ENCODE data around the gene PRPF19. TPM values are rescaled to one million over a fixed set of nuclear protein-coding genes. Genes with fewer than 3 reads are reported as not detected.

Gene PRPF19
- total RNA-seq, 1 experiment from 2014 or later = 79.3 TPM

GRCh38 chr11:60855726-60856633 lies 50.4 kb downstream of the PRPF19 start, which contains the start of gene PTGDR2:
PTGDR2 (minus strand) TSS chr11:60855950; CDS start chr11:60853722, 2,228 bp downstream.
- in situ Hi-C loops (cut with HindIII; ENCODE audit: low pct_unique_long_range_greater_than_20kb, low sequenced_read_pairs) = no loop called here
- no peak for DNase-seq (ENCODE audit: low read depth)

- in situ Hi-C loops (cut with HindIII; ENCODE audit: low pct_unique_long_range_greater_than_20kb, low sequenced_read_pairs) = no loop called here
These were observed 51.3 kb downstream of the PRPF19 start for GRCh38 chr11:60854847-60855725.

GRCh38 chr11:60854140-60854846 lies 52.1 kb downstream of the PRPF19 start:
- no peak for DNase-seq (ENCODE audit: low read depth)
- in situ Hi-C loops (cut with HindIII; ENCODE audit: low pct_unique_long_range_greater_than_20kb, low sequenced_read_pairs) = no loop called here

More at GRCh38 chr11:60854847-60855725, 51.3 kb downstream of the PRPF19 start:
- DNase-seq (ENCODE audit: low read depth) = no peak

DNA sequence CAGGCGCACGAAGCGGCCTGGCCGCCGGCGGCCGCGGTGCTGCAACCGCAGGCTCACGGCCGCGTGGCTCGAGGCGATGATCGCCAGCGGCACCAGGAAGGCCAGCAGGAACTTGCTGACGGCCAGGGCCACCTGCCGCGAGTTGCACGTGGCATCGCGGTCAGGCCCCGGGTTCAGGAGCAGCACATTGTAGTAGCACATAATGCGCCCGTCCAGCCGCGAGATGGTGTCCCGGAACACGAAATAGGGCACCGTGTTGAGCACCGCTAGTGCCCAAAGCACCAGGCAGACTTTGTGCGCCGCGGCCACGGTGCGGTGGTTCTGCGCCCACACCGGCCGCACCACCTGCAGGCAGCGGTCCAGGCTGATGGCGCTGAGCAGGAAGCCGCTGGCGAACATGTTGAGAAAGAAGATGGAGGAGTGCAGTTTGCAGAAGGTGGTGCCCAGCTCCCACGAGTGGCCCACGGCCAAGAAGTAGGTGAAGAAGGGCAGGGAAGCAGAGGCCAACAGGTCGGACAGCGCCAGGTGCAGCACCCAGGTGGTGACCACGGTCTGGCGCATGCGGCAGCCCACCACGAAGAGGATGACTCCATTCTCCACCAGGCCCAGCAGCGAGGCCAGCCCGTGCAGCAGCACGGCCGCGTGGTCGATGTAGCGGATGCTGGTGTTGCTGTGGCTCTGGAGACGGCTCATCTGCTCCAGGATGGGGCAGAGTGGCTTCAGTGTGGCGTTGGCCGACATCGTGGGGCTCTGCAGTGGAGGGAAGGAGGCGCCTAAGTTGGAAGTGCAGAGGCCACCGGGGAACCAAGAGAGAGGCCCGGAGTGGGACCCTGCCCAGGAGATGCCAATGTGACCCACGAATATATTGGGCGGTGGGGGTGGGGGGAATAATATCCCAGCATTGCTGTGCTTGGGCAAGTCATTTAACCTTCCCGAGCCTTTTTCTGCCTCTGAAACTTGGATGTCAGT lies 53.1 kb downstream of the PRPF19 start:
- in situ Hi-C loops (cut with HindIII; ENCODE audit: low pct_unique_long_range_greater_than_20kb, low sequenced_read_pairs) = no loop called here
- DNase-seq (ENCODE audit: low read depth) = no peak

DNA sequence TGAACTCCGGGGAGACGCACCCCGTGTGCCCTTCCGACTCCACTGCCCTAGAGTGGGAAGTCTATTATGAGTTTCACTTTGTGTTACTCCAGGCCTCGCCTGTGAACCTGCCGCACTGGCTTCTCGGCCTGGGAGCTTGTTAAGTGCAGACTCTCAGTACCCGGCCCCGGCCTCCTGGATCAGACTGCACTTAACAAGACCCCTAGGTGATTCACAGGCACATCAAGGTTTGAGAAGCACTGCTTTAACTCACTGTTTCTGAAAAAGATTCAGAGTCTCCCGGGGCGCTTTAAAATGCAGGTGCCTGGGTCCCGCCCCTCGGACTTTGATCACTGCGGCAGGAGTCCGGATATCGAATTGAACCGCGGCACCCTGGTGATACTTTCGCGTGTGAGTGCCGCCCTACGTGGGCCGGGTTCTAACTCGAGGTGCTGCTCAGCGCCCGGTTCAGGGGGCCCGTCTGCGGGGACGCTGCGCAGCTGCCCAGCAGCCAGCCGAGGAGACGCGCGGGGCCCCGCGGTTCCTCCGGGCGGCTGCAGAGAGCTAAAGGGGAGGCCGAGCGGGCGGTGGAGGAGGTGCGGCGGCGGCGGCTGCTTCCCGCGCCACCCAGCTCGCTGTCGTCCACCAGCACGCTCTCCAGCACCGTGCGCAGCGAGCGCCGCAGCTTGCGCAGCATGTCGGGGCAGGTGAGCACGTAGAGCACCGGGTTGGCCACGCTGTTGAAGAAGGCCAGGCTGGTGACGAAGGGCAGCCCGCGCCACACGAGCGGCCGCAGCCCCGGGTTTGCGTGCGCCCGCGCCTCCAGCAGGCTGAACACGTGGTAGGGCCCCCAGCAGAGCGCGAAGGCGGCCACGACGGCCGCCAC lies 54.0 kb downstream of the PRPF19 start:
- in situ Hi-C loops (cut with HindIII; ENCODE audit: low pct_unique_long_range_greater_than_20kb, low sequenced_read_pairs) = no loop called here
- DNase-seq (ENCODE audit: low read depth) = no peak

DNA sequence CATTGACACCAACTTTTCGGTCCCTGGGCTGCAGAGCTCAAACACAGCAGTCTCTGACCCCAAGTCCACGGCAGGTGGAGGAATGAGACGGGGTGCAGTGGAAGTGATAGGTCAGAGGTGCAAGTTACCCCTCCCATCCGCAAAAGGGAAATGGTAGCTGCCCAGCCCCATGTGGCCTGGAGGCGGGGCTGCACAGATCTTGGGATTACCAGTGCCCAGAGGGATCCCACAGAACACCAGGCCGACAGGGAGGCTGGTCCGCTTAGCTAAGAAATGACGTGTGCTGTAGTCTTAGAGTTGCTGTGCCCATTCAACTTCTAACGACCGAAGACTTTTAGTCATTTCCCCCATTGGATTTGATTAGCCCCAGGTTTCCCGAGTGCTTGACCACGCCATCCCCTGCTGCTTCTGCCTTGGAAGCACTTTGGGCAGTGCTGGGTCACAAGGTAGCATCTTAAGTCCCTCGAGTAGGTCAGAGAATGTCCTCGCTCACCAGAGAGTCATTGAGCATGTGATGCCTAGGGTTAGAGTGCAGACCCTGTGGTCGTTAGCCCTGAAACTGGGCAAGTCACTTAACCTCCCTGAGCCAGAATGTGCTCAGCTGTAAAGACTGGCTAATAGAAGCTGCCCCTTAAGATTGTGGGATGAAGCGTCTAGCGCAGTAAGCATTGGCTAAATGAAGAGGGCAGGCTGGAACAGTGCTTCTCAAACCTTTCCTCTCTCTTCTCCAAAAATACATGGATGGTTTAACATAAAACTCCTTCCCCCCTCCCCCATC lies 54.9 kb downstream of the PRPF19 start:
- in situ Hi-C loops (cut with HindIII; ENCODE audit: low pct_unique_long_range_greater_than_20kb, low sequenced_read_pairs) = no loop called here
- DNase-seq (ENCODE audit: low read depth) = no peak

DNA sequence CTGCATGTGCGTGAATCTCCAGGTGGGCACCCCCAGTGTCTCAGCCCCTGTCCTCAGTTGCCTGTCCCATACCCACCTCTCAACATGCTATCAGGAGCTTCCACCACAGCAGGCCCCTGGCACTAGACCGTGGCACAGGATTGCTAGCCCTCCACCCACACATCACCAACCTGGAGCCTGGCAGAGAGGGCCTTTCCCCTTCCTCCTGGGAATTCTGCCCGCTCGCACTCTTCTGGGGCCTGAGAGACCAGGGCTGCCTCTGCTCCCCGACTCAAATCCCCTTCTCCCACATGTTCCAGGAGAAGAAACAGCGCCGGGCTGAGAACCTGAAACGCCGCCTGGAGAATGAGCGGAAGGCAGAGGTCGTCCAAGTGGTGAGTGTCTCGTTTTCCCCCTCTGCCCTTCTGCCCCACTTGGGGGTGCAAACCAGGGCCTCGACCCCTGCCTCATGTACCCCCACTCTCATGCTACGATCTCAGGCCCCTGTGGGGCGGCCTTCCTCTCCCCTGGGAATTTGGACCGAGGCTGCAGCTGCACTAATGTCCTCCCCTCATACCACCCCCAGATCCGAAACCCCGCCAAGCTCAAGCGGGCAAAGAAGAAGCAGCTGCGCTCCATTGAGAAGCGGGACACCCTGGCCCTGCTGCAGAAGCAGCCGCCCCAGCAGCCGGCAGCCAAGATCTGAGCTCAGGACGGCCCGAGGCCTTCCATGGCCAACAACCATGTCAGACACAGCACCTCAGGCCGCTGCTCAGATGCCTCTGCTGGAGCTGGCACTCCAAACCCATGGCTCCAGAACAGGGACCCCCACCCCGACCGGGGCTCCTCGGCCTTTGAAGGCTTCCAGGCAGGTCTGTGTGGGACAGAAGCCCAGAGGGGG lies 56.5 kb downstream of the PRPF19 start:
- no peak for DNase-seq (ENCODE audit: low read depth)
- in situ Hi-C loops (cut with HindIII; ENCODE audit: low pct_unique_long_range_greater_than_20kb, low sequenced_read_pairs) = no loop called here

DNA sequence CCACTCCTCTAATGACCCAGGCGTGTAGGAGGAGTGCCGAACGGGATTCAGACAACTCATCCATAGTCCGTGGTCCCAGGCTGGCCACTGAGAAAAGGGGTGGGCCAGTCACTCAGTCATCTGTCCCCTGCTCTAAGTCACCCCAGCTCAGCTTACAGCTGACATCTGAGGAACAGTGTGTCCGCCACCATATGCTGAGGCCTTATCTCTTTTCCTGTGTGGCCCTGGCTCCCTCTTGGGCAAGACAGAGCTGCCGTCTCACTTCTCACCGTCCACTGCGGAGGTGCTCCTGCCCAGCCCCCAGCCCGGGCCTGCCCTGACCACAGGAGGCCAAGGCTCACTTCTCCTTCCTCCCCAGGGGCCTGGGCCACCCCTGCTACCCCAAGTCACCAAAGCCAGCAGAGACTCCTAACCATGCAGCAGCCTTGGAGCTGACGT lies 57.7 kb downstream of the PRPF19 start:
- DNase-seq (ENCODE audit: low read depth) = no peak
- in situ Hi-C loops (cut with HindIII; ENCODE audit: low pct_unique_long_range_greater_than_20kb, low sequenced_read_pairs) = no loop called here

DNA sequence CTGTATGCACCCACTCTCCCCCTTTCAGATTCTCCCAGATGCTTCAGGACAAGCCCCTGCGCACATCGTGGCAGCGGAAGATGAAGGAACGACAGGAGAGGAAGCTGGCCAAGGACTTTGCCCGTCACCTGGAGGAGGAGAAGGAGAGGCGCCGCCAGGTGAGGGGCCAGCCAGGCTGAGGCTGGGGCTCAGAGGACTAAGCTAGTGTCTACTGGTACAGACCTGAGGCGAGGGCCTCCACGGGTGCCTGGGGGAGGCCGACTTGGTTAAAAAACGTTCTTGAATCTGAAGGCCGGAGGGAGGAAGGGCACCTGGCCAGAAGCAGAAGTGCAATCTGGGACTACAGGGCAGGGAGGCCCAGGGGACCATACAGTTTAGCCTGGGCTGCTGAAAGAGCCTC lies 58.5 kb downstream of the PRPF19 start:
- in situ Hi-C loops (cut with HindIII; ENCODE audit: low pct_unique_long_range_greater_than_20kb, low sequenced_read_pairs) = no loop called here
- DNase-seq (ENCODE audit: low read depth) = no peak

DNA sequence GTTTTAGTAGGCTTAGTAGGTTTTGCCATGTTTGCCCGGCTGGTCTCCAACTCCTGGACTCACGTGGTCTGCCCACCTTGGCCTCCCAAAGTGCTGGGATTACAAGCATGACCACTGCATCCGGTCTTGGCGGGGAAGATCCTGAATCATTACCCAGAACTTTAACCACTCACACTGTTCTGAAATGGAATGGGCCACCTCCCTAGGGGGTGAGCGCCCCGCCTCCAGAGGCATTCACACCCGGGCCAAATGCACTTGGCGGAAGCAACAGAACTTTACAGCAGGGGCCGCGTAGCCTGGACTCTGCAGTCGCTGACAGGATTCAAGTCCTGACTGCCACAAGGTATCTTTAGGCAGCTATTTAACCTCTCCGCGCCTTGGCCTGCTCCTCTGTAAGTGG lies 59.1 kb downstream of the PRPF19 start:
- in situ Hi-C loops (cut with HindIII; ENCODE audit: low pct_unique_long_range_greater_than_20kb, low sequenced_read_pairs) = no loop called here

DNA sequence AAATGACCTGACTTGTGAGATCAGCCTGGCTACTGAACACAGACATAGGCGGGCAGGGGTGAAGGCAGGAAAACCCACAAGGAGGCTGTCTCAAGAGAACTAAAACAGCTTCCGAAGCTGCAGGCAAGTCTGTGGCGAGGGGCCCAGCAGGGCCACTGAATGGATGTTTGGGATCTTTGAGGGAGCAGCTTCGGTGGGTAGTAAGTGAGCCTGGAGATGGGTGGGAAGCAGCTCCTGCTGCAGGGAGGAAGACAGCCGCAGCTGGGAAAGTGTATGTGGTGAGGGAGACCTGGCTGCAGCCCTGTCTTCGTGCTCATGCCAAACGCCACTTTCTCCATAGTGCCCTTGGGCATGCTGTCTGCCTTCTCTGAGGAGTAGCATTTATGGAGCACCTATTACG lies 61.0 kb downstream of the PRPF19 start:
- no peak for DNase-seq (ENCODE audit: low read depth)
- in situ Hi-C loops (cut with HindIII; ENCODE audit: low pct_unique_long_range_greater_than_20kb, low sequenced_read_pairs) = no loop called here

More for the DNA sequence above, 59.1 kb downstream of the PRPF19 start:
- DNase-seq (ENCODE audit: low read depth) = no peak

GRCh38 chr11:60844870-60845221 lies 61.5 kb downstream of the PRPF19 start:
- in situ Hi-C loops (cut with HindIII; ENCODE audit: low pct_unique_long_range_greater_than_20kb, low sequenced_read_pairs) = no loop called here
- DNase-seq (ENCODE audit: low read depth) = no peak

DNA sequence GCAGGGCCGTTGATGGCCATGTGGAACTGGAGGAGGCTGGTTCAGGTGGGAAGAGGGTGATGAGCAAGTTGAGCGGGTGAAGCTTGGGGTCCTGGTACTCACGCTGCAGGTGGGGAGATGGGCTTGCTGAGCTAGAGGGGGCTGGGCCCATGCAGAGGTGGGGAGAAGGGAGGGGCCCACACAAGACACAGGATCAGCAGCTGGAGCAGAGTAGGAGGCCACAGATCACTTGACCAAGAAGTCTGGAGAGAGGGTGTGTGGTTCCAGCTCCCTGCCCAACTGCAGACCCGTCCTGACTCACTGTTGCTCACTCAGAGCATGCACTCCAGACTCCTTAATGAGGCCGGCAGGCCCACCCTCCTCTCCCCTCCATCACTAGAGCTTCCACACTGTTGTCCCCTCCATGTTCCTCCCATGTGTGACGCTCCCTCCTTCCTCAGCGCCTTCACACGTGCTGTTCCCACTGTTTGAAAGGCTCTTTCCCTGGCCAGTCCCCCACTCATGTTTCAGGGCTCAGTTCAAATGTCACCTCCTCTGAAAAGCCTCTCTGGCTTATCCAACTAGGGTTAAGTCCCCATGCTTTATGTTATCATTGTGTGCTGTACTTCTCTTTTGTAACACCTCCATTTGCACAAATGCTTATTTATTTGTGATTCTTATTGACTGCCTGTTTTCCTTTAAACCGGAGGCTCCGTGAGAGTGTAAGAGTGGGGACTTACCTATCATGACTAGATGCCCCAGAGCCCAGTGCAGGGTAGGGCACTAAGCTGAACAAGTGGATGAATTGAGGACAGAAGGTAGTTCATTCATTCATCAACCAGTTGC lies 62.1 kb downstream of the PRPF19 start:
- in situ Hi-C loops (cut with HindIII; ENCODE audit: low pct_unique_long_range_greater_than_20kb, low sequenced_read_pairs) = no loop called here
- no peak for DNase-seq (ENCODE audit: low read depth)
